GM06990 (cell line): ENCODE measurements around the gene CALML4.

Experiments used
- DNase-seq: peaks from one replicate; pipeline ENCODE4 v3.0.0-alpha.2; 2011; ENCODE audit not compliant: insufficient read length; ENCODE audit errors: extremely low read depth
- H3K27me3 ChIP-seq: replicated peaks from 2 replicates; pipeline ENCODE4 v1.6.0; 2011; ENCODE audit warnings: low read length; ENCODE audit not compliant: control insufficient read depth, insufficient read depth
- H3K36me3 ChIP-seq: 2 replicates; pipeline ENCODE4 v1.5.1; 2011; ENCODE audit warnings: low read length; ENCODE audit not compliant: control insufficient read depth, insufficient read depth
- H3K4me3 ChIP-seq: replicated peaks from 2 replicates; pipeline ENCODE4 v1.5.1; 2011; ENCODE audit warnings: low read depth, mild to moderate bottlenecking, control low read depth, low read length
- CTCF ChIP-seq: IDR thresholded peaks from 2 replicates; pipeline ENCODE4 v1.5.1; 2011; ENCODE audit warnings: low read length, control low read depth, mild to moderate bottlenecking, inconsistent platforms; ENCODE audit not compliant: insufficient read depth, poor library complexity, severe bottlenecking

CALML4 gene

GRCh38 chr15:68191555-68191954, 13.6 kb downstream of the CALML4 start:
- DNase-seq = no peak
- Histone ChIP-seq H3K27me3 (no peaks in the 10 kb centered on the region), H3K4me3 (no peak overlapping the region), H3K36me3 (peaks cover 23% of the 10 kb centered on the region)
- no peak for TF ChIP-seq CTCF

DNA sequence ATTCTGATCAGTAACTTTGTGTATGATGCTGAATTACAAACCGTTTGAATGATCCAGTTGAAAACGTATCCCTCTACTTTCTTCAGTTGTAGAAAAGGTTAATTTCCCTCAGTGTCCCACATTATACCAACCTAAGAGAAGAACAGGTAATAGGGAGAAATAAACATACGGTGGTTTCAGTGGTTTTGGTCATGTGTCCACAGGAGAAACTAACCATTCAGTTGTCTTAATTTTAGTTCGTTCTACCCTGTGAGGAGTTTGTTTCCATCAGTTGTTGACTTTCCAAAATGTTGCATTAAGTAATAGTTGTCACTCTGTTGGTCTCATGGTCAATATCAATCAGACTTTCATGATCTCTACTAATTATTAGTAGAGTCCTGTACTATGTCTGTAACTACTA, 15.1 kb downstream of the CALML4 start:
- no peak for TF ChIP-seq CTCF
- no peaks in the 10 kb centered on the region for H3K27me3 ChIP-seq
- peaks cover 18% of the 10 kb centered on the region for H3K36me3 ChIP-seq
- DNase-seq = no peak
- no peak overlapping the region for H3K4me3 ChIP-seq

- H3K27me3 ChIP-seq = no peaks in the 10 kb centered on the region
- peaks cover 20% of the 10 kb centered on the region for H3K36me3 ChIP-seq
- no peak overlapping the region for H3K4me3 ChIP-seq
Measured at GRCh38 chr15:68188647-68189046, 16.5 kb downstream of the CALML4 start.

DNA sequence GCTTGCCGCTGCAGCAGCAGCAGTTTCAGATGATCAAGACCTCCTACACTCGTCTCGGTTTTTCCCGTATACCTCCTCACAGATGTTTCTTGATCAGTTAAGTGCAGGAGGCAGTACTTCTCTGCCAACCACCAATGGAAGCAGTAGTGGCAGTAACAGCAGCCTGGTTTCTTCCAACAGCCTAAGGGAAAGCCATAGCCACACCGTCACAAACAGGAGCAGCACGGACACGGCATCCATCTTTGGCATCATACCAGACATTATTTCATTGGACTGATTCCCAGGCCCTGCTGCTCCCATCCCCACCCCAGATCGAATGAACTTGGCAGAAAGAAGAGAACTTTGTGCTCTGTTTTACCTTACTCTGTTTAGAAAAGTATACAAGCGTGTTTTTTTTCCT, 17.6 kb downstream of the CALML4 start:
- no peak overlapping the region for H3K4me3 ChIP-seq
- no peaks in the 10 kb centered on the region for H3K27me3 ChIP-seq
- no peak for DNase-seq
- no peak for TF ChIP-seq CTCF
- H3K36me3 ChIP-seq = peaks cover 12% of the 10 kb centered on the region

More at GRCh38 chr15:68188647-68189046, 16.5 kb downstream of the CALML4 start:
- DNase-seq = no peak
- no peak for TF ChIP-seq CTCF

- H3K27me3 ChIP-seq = no peaks in the 10 kb centered on the region
- TF ChIP-seq CTCF = no peak
- H3K36me3 ChIP-seq = peaks cover 8% of the 10 kb centered on the region
- DNase-seq = no peak
- no peak overlapping the region for H3K4me3 ChIP-seq
Measured at GRCh38 chr15:68186671-68187397, 18.3 kb downstream of the CALML4 start.
